Stimulated activated CD4-positive, alpha-beta T cell treated with anti-CD3 and anti-CD28 coated beads, TNF-alpha, amount 100 ng/mL, for 1 hour (primary cell): ENCODE data around the gene ZNF74.
"Not testable (repeated sequence)": the region's sequence is repeated elsewhere in the genome, so short reads cannot be mapped to it uniquely, and the experiment has no call there.

Source experiments
- DNase-seq, 3 donors: peaks; one replicate each; pipeline ENCODE4 v3.0.0-alpha.2; 2020; ENCODE audit warnings: low read depth in 3 of 3, low spot score in 1 of 3

The ZNF74 gene

DNA sequence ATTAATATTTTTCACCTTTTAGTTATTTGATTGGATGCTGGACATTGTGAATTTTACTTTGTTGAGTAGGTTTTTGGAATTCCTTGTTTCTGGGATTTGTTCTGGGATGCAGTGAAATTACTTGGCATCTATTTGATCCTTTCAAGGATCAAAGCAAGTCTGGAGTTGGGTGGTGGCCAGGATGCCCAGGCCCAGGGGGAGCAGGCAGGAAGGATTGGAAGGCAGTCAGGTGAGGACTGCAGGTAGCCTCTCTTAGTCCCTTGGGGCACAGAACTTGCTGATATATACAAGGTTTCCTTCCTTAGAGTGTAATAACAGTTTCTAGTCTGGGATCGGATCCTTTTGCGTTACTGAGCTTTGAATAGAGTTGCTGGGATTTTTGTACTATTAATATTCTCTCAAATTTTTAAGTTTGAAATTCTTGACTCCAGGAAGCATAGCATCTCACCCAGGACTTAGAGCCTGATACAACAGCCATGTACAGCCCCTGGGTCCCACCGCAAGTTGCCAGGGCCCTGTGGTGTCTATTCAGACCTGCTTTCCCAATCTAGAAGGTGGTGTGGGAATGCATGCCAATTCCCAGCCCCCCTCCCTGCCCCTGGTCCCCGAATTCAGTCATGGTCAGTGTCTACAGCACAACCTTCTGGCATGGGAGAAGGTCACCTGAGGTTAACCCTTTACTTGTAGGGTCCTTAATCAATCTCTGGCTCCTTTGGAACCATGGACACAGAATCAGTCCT, 6.1 kb downstream of the ZNF74 start:
- no peak for DNase-seq

DNA sequence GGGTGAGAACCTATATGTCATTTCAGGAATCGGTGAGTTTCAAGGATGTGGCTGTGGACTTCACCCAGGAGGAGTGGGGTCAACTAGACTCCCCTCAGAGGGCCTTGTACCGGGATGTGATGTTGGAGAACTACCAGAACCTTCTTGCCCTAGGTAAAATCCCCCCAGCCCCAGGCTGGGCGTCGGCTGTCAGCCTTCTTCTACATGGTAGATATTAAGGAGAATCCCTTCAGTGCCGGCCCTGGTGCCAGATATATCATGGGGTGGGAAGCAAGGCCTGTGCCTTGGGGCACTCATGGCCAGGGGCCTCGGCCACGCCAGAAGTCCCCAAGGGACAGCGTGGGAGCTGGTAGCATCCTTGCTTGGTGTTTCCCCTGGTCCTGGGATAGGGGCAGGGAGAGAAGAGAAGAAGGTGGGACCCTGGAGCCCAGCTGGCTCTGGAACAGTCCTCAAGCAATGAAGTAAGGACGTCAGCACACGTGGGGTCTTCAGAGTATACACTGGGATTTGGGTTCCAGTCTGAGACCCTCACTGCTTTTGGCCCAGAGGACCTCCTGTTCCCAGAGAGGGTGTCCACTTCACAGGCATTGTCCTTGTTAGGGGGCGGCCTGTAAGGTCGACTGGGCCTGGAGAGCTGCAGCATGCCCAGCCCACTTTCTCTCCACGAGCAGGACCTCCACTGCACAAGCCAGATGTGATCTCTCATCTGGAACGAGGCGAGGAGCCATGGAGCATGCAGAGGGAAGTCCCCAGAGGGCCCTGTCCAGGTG, 6.8 kb downstream of the ZNF74 start:
- DNase-seq = no peak

DNA sequence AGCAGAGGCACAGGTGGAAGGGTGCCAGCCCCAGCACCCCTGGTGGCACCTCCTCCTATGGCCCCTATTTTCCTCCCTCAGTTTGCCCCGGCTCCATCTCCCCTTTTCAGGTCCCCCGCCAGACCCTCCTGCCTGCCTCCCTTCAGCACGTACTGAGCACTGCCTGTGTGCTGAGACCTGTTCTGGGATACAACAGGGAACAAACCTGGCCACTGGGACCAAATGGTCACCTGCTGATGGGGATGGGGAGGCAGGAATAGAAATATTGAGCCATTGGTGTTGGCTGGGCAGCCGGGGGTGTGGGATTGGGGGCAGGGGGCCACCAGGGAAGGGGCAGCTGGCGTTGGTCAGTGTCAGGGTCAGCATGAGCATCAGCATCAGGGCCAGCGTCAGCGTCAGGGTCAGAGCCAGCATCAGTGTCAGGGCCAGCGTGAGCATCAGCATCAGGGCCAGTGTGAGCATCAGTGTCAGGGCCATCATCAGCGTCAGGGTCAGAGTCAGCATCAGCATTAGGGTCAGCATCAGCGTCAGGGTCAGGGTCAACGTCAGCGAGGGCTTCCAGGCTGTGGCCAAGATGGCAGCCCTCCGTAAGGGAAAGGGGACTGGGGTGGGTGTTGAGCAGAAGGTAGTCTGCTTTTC, 7.5 kb downstream of the ZNF74 start:
- DNase-seq = no peak

DNA sequence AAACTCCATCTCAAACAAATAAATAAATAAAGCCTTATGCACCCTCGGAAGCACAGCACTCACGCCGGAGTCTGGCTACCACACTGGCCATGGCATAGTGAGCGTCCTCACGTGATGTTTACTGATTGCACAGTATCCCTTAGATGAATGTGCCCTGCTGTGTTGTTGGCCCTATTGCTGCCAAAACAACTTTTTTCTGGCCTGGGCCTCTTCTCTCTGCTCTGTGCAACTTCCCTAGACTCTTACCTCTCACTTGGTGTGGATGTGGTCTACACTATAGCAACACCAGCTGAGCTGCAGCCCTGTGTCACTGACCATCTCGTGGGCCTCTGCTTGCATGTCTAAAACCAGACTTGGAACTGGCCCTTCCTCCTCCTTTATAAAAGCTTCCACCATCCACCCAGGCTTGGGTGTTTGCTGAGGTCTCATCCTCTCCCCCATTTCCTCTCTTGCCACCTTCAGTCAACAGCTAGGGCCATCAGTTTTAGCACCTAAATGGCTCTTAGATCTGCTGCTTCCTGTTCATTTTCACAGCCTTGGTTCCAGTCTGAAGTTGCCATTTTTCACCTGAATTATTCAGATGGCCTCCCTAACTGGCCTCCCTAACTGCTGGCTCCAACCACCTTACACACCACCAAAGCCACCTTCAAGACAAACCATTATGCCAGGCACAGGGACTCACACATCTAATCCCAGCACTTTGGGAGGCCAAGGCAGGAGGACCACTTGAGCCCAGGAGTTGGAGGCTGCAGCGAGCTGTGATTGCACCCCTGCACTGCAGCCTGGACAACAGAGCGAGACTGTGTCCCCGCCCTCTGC, 9.2 kb downstream of the ZNF74 start:
- no peak for DNase-seq

DNA sequence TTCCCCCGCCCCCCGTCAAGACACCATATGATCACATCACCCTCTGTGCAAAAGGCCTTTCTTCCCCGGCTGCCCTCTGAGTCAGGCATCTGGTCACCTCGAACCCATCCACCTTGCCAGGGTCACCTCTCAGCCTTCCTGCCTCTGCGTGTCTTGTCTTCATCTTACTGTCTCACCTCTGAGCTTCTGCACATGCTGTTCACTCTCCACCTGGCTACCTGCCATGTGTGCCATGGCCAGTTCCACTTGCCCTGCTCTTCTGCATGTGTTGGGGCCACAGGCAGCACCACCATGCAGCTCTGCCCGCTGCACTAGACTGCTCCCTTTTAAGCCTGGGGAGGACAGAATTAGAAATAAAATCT, 9.8 kb downstream of the ZNF74 start:
- DNase-seq = no peak

DNA sequence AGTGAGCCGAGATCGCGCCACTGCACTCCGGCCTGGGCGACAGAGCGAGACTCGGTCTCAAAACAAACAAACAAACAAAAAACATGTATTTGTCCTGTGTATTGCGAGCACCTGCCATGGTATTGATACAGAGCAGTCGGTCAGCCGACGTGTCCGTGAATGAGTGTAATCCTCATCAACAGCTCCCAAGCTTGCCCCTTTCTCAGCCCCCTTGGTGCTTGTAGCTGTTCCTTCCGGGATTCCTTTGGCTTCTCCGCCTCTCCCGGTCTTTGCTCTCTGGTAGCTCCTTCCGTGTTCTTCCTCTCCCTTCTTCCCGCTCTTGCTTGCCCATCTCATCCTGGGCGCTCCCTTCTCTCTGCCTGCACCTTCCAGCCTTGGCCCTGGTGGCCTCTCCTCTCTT, 10.9 kb downstream of the ZNF74 start:
- no peak for DNase-seq

DNA sequence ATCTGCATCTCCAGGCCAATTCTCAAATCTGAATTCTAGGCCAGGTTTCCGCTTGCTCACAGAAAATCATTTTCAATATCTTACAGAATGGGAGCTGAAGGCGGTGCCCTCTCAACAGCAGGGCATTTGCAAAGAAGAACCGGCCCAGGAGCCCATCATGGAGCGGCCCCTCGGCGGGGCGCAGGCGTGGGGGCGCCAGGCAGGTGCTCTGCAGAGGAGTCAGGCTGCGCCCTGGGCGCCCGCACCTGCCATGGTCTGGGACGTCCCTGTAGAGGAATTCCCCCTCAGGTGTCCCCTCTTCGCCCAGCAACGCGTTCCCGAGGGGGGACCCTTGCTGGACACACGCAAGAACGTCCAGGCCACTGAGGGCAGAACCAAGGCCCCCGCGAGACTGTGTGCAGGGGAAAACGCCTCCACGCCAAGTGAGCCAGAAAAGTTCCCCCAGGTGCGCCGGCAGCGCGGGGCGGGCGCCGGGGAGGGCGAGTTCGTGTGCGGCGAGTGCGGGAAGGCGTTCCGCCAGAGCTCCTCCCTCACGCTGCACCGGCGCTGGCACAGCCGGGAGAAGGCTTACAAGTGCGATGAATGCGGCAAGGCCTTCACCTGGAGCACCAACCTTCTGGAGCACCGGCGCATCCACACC, 11.5 kb downstream of the ZNF74 start:
- no peak for DNase-seq

DNA sequence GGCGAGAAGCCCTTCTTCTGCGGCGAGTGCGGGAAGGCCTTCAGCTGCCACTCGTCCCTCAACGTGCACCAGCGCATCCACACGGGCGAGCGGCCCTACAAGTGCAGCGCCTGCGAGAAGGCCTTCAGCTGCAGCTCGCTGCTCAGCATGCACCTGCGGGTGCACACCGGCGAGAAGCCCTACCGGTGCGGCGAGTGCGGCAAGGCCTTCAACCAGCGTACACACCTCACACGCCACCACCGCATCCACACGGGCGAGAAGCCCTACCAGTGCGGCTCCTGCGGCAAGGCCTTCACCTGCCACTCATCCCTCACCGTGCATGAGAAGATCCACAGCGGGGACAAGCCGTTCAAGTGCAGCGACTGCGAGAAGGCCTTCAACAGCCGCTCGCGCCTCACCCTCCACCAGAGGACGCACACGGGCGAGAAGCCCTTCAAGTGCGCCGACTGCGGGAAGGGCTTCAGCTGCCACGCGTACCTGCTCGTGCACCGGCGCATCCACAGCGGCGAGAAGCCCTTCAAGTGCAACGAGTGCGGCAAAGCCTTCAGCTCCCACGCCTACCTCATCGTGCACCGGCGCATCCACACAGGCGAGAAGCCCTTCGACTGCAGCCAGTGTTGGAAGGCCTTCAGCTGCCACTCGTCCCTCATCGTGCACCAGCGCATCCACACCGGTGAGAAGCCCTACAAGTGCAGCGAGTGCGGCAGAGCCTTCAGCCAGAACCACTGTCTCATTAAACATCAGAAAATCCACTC, 12.2 kb downstream of the ZNF74 start:
- no peak for DNase-seq

DNA sequence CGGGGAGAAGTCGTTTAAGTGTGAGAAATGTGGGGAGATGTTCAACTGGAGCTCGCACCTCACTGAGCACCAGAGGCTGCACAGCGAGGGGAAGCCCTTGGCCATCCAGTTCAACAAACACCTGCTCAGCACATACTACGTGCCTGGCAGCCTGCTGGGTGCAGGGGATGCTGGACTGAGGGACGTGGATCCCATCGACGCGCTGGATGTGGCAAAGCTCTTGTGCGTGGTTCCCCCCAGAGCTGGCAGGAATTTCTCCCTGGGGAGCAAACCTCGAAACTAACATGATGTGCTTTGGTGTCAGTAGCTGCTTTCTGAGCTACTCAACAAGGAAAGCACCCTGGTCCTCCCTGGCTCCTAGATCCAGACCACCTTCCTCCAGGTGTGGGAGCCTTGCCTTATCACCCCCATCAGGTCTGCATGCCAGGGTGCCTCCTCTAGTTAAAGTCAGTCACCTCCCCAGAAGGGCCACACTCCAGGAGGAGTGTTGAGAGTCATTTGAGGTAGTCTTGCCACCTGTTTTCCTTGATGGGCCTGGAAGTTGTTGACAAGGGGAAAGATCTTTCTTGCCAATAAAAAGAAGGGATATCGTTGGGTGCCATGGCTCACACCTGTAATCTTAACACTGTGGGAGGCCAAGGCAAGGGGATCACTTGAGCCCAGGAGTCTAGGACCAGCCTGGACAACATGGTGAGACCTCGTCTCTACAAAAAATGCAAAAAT, 12.9 kb downstream of the ZNF74 start:
- no peak for DNase-seq

DNA sequence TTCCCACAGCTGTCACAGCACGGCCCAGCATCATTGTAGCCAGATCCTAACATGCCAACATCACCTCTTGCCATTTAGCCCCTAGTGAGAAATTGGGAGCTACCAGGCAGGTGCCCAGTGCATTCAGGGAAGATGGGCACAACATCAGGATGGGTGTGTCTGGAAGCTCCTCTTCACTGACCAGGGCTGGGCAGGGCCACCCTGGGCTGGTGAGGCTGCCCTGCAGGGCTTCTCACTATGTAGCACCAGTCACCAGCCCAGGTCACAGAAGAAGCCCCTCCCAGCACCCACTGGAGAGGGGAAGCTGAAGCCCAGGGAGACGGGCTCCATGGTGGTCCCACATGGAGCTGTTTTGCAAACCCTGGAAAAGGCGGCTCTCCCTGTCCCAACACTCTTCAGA, 13.9 kb downstream of the ZNF74 start:
- DNase-seq = no peak

DNA sequence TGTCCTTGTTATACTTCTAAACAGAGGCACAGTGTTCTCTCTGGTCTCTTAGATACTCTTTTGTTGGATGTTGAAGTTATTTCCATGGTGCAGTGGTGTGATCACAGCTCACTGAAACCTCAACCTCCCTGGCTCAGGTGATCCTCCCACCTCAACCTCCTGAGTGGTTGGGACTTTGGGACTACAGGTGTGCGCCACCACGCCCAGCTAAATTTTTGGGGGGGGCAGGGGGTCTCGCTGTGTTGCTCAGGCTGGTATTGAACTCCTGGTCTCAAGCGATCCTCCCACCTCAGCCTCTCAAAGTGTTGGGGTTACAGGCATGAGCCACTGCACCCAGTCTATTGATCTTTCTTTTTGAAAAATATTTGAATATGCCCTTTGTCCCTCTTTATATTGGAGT, 14.9 kb downstream of the ZNF74 start:
- no peak for DNase-seq

DNA sequence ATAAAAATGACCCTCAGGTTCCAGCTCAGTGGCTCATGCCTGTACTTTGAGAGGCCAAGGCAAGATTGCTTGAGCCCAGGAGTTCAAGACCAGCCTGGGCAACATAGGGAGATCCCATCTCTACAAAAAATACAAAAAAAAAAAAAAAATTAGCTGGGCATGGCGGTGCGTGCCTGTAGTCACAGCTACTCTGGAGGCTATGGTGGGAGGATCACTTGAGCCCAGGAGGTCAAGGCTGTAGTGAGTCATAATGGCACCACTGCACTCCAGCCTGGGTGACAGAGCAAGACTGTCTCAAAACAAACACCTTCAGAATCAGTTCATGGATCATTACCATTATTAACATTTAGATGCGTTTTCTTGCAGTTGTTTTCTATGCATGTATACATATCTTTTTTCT, 15.4 kb downstream of the ZNF74 start:
- not testable (repeated sequence) for DNase-seq

DNA sequence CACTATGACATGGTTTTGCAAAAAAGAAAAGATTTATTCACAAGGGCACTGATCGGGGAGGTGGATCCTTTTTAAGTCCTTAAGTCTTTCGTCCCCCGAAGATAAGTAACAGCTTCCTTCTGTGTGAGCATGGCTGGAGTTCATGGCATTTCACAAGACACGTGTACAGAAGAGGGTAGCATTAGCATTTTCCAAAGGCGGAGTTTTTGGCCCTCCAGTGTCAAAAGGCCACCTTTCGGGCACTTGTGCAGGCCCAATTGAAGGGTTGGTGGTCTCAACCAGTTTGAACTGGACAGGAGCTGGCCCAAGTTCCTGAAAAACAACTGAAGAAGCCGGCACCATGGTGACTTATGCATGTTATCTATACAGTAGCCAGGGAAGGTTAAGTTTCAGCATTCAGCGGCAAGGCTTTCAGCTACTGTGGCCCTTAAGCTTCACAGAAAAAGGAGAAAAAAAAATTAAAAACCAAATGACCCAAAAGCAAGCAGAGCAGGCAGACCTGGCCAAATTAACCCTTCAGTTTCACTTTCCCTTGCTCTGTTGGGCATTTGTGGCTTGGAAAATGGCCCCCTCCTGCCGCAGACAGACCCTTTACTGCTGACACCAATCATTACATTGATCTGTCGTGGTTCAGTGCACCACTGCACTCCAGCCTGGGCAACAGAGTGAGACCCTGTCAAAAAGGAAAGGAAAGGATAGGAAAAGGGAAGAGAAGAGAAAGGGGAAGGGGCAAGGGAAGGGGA, 18.7 kb downstream of the ZNF74 start:
- DNase-seq = no peak

DNA sequence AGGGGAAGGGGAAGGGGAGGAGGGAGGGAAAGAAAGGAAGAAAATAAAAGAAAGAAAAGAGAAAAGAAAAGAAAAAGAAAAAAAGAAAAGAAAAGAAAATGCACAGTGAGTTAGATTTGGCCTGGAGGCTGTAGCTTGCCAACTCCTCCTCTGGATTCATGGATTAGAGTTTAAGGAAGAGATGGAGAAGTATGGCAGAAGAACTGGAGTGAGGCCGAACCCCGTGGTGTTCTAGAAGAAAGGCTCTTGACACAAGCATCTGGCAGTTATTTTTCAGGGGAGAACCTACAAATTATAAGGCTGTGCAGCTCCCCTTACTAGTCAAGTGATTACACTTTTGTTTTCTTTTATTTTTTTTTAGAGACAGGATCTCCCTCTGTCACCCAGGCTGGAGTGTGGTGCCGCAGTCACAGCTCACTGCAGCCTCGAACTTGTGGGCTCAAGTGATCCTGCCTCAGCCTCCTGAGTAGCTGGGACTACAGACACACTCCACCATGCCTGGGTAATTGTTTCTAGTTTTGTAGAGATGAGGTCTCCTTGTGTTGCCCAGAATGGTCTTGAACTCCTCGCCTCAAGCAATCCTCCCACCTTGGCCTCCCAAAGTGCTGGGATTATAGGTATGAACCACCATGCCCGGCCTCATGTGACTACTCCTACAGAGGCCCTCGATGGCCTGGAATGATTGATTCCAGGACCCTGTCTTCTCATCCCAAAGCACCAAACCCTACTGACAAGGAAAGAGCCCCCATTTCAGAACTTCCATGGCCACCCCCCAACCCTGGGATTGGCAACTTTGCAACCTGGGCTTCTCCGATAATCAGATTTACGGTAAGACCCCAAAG, 19.5 kb downstream of the ZNF74 start:
- DNase-seq = no peak

DNA sequence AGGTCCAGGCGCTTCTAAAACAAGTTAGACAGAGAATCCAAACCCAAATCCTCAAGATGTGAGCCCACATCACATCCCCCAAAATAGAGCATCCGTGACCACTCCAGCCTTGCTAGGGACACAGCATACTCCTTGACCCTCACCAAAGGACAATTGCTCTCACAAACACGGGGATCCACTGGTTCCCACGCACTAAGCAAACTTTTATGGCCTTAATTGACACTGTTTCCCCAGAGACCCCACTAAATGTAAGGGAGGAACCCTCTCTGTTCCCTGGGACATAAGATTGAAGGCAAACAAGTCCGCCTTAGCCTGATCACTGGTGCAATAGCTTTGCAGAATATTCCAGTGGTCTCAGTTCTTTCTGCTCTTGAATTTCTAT, 20.1 kb downstream of the ZNF74 start:
- DNase-seq = no peak

DNA sequence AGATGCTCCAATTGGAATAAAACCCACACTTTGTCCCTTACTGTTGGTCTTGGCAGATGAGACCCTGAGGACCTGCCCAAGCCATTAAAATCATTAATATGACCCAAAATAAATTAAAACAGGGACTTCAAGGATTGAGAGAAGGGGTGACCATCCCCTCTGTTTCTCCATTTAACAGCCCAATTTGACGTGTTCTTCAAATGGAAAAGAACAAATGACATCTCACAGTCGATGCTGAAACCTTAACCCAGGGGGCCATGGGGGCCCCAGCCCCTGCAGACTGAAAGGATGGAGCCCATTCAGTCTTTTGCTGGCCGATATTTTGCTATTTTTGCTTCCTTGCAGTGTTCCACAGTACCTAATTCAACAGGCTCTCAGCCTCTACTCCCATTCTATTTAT, 20.5 kb downstream of the ZNF74 start:
- no peak for DNase-seq

DNA sequence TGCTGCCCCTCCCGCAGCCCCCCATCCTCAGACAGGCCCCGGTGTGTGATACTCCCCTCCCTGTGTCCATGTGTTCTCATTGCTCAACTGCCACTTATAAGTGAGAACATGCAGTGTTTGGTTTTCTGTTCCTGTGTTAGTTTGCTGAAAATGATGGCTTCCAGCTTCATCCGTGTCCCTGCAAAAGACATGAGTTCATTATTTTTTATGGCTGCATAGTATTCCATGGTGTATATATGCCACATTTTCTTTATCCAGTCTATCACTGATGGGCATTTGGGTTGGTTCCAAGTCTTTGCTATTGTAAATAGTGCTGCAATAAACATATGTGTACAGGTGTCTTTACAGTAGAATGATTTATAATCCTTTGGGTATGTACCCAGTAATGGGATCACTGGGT, 21.3 kb downstream of the ZNF74 start:
- DNase-seq = not testable (repeated sequence)

DNA sequence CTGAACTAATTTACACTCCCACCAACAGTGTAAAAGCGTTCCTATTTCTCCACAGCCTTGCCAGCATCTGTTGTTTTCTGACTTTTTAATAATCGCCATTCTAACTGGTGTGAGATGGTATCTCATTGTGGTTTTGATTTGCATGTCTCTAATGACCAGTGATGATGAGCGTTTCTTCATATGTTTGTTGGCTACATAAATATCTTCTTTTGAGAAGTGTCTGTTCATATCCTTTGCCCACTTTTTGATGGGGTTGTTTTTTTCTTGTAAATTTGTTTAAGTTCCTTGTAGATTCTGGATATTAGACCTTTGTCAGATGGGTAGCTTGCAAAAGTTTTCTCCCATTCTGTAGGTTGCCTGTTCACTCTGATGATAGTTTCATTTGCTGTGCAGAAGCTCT, 21.7 kb downstream of the ZNF74 start:
- DNase-seq = not testable (repeated sequence)
